HEK293 (cell line): ENCODE measurements around the gene EVI5.
A peak's percentile ranks its signal among the peaks of the same experiment; 100 is the strongest.

ENCODE experiments used
- FEZF1 ChIP-seq: fragments of 450-650 bp; formaldehyde crosslinking; IDR thresholded peaks from 2 replicates; pipeline ENCODE4 v1.5.1; 2016; ENCODE audit warnings: missing biosample characterization, missing genetic modification characterization
- KLF8 ChIP-seq: fragments of 450-650 bp; formaldehyde crosslinking; IDR thresholded peaks from 2 replicates; pipeline ENCODE4 v1.5.1; 2016; ENCODE audit warnings: missing biosample characterization, missing genetic modification characterization
- MYNN ChIP-seq: fragments of 450-650 bp; formaldehyde crosslinking; IDR thresholded peaks from 2 replicates; pipeline ENCODE4 v1.5.1; 2016; ENCODE audit warnings: missing biosample characterization, missing genetic modification characterization, borderline replicate concordance
- OSR2 ChIP-seq: fragments of 450-650 bp; formaldehyde crosslinking; IDR thresholded peaks from 2 replicates; pipeline ENCODE4 v1.5.1; 2016; ENCODE audit warnings: missing biosample characterization, missing genetic modification characterization
- SCRT2 ChIP-seq: fragments of 450-650 bp; formaldehyde crosslinking; IDR thresholded peaks from 2 replicates; pipeline ENCODE4 v1.5.1; 2016; ENCODE audit warnings: missing biosample characterization, missing genetic modification characterization
- YY1 ChIP-seq: fragments of 450-650 bp; formaldehyde crosslinking; IDR thresholded peaks from 2 replicates; pipeline ENCODE4 v1.5.1; 2018; ENCODE audit warnings: missing biosample characterization, missing genetic modification characterization
- ZBTB17 ChIP-seq: fragments of 450-650 bp; formaldehyde crosslinking; IDR thresholded peaks from 2 replicates; pipeline ENCODE4 v1.5.1; 2016; ENCODE audit warnings: missing biosample characterization, missing genetic modification characterization
- ZBTB49 ChIP-seq: fragments of 450-650 bp; formaldehyde crosslinking; IDR thresholded peaks from 2 replicates; pipeline ENCODE4 v1.5.1; 2016; ENCODE audit warnings: missing biosample characterization, missing genetic modification characterization, low read depth
- ZBTB6 ChIP-seq: fragments of 450-650 bp; formaldehyde crosslinking; IDR thresholded peaks from 2 replicates; pipeline ENCODE4 v1.5.1; 2017; ENCODE audit warnings: missing biosample characterization, missing genetic modification characterization
- ZNF133 ChIP-seq: fragments of 450-650 bp; formaldehyde crosslinking; IDR thresholded peaks from 2 replicates; pipeline ENCODE4 v1.5.1; 2016; ENCODE audit warnings: missing biosample characterization, missing genetic modification characterization
- ZNF175 ChIP-seq: fragments of 450-650 bp; formaldehyde crosslinking; IDR thresholded peaks from 2 replicates; pipeline ENCODE4 v1.5.1; 2016; ENCODE audit warnings: missing biosample characterization, missing genetic modification characterization
- ZNF2 ChIP-seq: fragments of 450-650 bp; formaldehyde crosslinking; IDR thresholded peaks from 2 replicates; pipeline ENCODE4 v1.5.1; 2016; ENCODE audit warnings: missing biosample characterization, missing genetic modification characterization
- ZNF24 ChIP-seq: fragments of 450-650 bp; formaldehyde crosslinking; IDR thresholded peaks from 2 replicates; pipeline ENCODE4 v1.5.1; 2016; ENCODE audit warnings: missing biosample characterization, missing genetic modification characterization
- ZNF362 ChIP-seq: fragments of 450-650 bp; formaldehyde crosslinking; IDR thresholded peaks from 2 replicates; pipeline ENCODE4 v1.5.1; 2016; ENCODE audit warnings: missing biosample characterization, missing genetic modification characterization
- ZNF398 ChIP-seq: fragments of 450-650 bp; formaldehyde crosslinking; IDR thresholded peaks from 2 replicates; pipeline ENCODE4 v1.5.1; 2017; ENCODE audit warnings: missing biosample characterization, missing genetic modification characterization
- ZNF433 ChIP-seq: fragments of 450-650 bp; formaldehyde crosslinking; IDR thresholded peaks from 2 replicates; pipeline ENCODE4 v1.5.1; 2016; ENCODE audit warnings: missing biosample characterization, missing genetic modification characterization, low read depth
- ZNF501 ChIP-seq: fragments of 450-650 bp; formaldehyde crosslinking; IDR thresholded peaks from 2 replicates; pipeline ENCODE4 v1.5.1; 2016; ENCODE audit warnings: missing biosample characterization, missing genetic modification characterization
- ZNF518A ChIP-seq: fragments of 450-650 bp; formaldehyde crosslinking; conservative IDR thresholded peaks from 2 replicates; pipeline ENCODE4 v1.5.1; 2016; ENCODE audit warnings: low read depth, missing biosample characterization, missing genetic modification characterization
- ZNF529 ChIP-seq: fragments of 450-650 bp; formaldehyde crosslinking; IDR thresholded peaks from 2 replicates; pipeline ENCODE4 v1.5.1; 2017; ENCODE audit warnings: missing genetic modification characterization, missing biosample characterization; ENCODE audit not compliant: insufficient replicate concordance
- ZNF544 ChIP-seq: fragments of 450-650 bp; formaldehyde crosslinking; IDR thresholded peaks from 2 replicates; pipeline ENCODE4 v1.5.0; 2017; ENCODE audit warnings: missing biosample characterization, missing genetic modification characterization
- ZNF558 ChIP-seq: fragments of 450-650 bp; formaldehyde crosslinking; IDR thresholded peaks from 2 replicates; pipeline ENCODE4 v1.5.1; 2016; ENCODE audit warnings: missing biosample characterization, missing genetic modification characterization
- ZNF600 ChIP-seq: fragments of 450-650 bp; formaldehyde crosslinking; IDR thresholded peaks from 2 replicates; pipeline ENCODE4 v1.5.1; 2016; ENCODE audit warnings: missing biosample characterization, missing genetic modification characterization
- ZNF621 ChIP-seq: fragments of 450-650 bp; formaldehyde crosslinking; IDR thresholded peaks from 2 replicates; pipeline ENCODE4 v1.5.1; 2017; ENCODE audit warnings: missing biosample characterization, missing genetic modification characterization
- ZNF664 ChIP-seq: fragments of 450-650 bp; formaldehyde crosslinking; IDR thresholded peaks from 2 replicates; pipeline ENCODE4 v1.5.1; 2016; ENCODE audit warnings: missing biosample characterization, missing genetic modification characterization
- ZNF830 ChIP-seq: fragments of 450-650 bp; IDR thresholded peaks from 2 replicates; pipeline ENCODE4 v1.5.0; 2018; ENCODE audit warnings: missing biosample characterization, missing genetic modification characterization, low read depth, mild to moderate bottlenecking, moderate library complexity
- ZSCAN5A ChIP-seq: fragments of 450-650 bp; formaldehyde crosslinking; IDR thresholded peaks from 2 replicates; pipeline ENCODE4 v1.5.1; 2016; ENCODE audit warnings: missing biosample characterization, missing genetic modification characterization

Gene EVI5

GRCh38 chr1:92784639-92785500, at the start of gene EVI5 (continued):
- TF ChIP-seq ZBTB49 (tag by site-specific recombination) (no peak), ZSCAN5A (0 out of 2 replicates have a peak, but pooled peaks have one; percentile 44), ZNF529 (tag by site-specific recombination) (no peak), FEZF1 (no peak), ZNF24 (tag by site-specific recombination) (peak; percentile 67; the same call in 1 of the 2 replicates), ZNF544 (no peak), ZNF133 (tag by site-specific recombination) (no peak), ZNF175 (tag by site-specific recombination) (no peak), ZNF664 (no peak), ZNF600 (peak; percentile 52), ZNF518A (tag by site-specific recombination) (no peak), ZNF621 (tag by site-specific recombination) (no peak), ZNF398 (tag by site-specific recombination) (peak; percentile 6), ZBTB6 (tag by site-specific recombination) (peak; percentile 36; the same call in 1 of the 2 replicates), YY1 (tag by site-specific recombination) (peak; percentile 55; the same call in 1 of the 2 replicates), ZNF501 (tag by site-specific recombination) (peak; percentile 81), OSR2 (tag by site-specific recombination) (no peak), ZNF362 (tag by site-specific recombination) (no peak), KLF8 (tag by site-specific recombination) (no peak; the same call in 1 of the 2 replicates), ZNF558 (tag by site-specific recombination) (no peak), ZNF433 (tag by site-specific recombination) (no peak), MYNN (tag by site-specific recombination) (peak; percentile 85), ZBTB17 (tag by site-specific recombination) (peak; percentile 74), ZNF830 (no peak), ZNF2 (tag by site-specific recombination) (peak; percentile 56), SCRT2 (tag by site-specific recombination) (no peak)
